Ecto neural progenitor cell (in vitro differentiated cells): Measurements from ENCODE around the gene KRTAP9-4.
"Not testable (repeated sequence)": the region's sequence is repeated elsewhere in the genome, so short reads cannot be mapped to it uniquely, and the experiment has no call there.

Experiments used
- DNase-seq: peaks from one replicate; pipeline ENCODE4 v3.0.0-alpha.2; 2018; ENCODE audit warnings: low spot score

Gene KRTAP9-4

DNA sequence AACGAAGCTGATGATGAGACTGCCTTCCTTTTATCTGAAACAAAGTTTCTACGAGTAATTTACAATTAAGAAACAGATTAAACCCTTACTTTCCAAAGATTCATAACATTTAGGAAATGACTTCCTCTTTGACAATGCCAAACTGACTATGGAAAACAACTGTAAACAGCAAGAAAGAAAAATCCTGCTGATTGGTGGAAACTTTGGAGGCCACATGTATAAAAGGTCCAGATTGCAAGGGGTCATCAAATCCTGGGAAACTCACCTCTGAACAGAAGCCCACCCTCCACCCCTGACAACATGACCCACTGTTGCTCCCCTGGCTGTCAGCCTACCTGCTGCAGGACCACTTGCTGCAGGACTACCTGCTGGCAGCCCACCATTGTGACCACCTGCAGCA, 15.6 kb downstream of the KRTAP9-4 start, which contains the start of gene KRTAP9-6:
TSS of gene KRTAP9-6 (plus strand) at position 301 of the 400 bp plus-strand sequence. CDS start at position 301, 0 bp downstream.
- no peak for DNase-seq

GRCh38 chr17:41267711-41268110, 18.2 kb downstream of the KRTAP9-4 start:
- DNase-seq, result no peak

DNA sequence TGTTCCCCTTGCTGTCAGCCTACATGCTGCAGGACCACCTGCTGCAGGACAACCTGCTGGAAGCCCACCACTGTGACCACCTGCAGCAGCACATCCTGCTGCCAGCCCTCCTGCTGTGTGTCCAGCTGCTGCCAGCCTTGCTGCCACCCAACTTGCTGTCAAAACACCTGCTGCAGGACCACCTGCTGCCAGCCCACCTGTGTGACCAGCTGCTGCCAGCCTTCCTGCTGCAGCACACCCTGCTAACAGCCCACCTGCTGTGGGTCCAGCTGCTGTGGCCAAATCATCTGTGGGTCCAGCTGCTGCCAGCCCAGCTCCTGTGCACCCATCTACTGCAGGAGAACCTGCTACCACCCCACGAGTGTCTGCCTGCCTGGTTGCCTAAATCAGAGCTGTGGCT, 21.8 kb downstream of the KRTAP9-4 start:
- DNase-seq, result not testable (repeated sequence)

DNA sequence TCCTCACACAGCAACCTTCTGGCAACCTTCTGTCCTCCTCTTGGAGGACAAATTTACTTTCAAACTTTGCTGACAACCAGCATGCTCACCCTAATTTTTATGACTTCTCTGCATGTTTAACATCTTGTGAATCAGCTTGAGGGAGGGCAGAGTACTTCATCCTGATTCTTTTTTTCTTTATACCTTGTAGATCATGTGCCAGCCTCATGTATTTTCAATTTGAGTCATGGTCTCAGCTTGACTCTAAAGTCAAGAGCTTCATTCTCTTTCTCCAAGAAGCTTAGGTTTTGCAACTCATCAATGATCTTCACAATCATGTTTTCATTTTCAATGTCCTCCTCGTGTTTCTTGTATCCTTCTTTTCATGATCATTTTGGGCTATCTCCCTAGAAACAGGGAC, 22.4 kb downstream of the KRTAP9-4 start:
- DNase-seq, result no peak

- not testable (repeated sequence) for DNase-seq
Observed at GRCh38 chr17:41275648-41276190, 26.2 kb downstream of the KRTAP9-4 start, which contains the start of gene KRTAP9-7. KRTAP9-7 (plus strand) TSS chr17:41275698; CDS start chr17:41275698, 0 bp downstream.

GRCh38 chr17:41278176-41278955, 28.9 kb downstream of the KRTAP9-4 start:
- no peak for DNase-seq

DNA sequence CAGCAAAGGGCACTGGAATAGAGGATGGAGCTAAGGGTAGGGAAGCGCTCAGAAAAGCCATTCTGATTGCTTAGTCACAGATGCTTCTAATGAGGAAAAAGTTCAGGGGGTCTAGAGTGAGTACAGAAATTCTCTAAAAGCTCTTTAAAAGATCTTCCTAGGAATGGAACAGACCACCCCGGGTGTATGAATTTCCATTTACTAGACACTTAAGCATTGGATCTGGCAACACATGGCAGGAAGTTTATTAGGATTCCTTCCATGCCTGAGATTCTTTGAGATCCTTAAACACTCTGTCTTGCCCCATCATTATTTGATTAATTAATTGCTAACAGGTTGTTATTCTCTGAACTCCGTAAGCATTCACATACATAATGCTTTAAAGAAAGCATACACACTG, 34.6 kb downstream of the KRTAP9-4 start:
- DNase-seq, result no peak

- DNase-seq, result no peak
Observed at GRCh38 chr17:41284546-41284945, 35.1 kb downstream of the KRTAP9-4 start.

DNA sequence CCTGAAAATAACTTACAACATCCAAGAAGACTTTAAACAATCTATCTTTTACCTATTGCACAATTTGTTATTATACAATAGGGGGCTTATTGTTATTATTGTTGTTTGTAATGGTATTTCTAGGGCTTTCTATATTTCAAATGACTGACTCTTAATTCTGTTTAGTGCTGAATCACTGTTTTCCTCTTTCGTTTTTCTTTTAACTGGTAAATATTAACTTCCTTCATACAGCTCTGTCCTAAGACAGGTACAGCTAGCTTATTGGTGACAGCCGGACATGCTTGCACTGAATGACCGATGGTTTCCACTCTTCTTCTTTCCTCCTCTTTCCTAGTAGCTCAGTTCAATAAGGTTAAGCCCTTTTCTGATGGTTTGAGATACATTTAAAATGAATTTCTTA, 37.6 kb downstream of the KRTAP9-4 start:
- DNase-seq, result no peak

DNA sequence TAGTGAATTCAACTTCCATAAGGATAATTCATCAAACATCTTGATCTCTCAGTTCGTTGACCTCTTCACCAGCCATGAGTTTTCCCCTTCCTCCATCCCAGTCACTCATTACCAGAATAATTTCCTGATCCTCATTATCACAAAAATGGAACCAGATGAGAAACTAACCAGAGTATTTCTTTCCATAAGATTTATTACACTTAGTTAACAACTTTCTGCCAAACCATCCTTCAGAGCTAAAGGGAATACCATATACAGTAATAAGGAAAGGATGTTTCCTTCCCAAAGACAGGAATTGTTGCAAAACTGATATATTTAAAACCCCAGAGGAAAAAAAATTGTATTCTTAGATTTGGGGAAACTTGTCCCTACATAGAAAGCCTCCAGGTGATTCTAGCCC, 44.5 kb downstream of the KRTAP9-4 start:
- no peak for DNase-seq

- DNase-seq, result no peak
Observed at GRCh38 chr17:41296846-41297245, 47.4 kb downstream of the KRTAP9-4 start.

DNA sequence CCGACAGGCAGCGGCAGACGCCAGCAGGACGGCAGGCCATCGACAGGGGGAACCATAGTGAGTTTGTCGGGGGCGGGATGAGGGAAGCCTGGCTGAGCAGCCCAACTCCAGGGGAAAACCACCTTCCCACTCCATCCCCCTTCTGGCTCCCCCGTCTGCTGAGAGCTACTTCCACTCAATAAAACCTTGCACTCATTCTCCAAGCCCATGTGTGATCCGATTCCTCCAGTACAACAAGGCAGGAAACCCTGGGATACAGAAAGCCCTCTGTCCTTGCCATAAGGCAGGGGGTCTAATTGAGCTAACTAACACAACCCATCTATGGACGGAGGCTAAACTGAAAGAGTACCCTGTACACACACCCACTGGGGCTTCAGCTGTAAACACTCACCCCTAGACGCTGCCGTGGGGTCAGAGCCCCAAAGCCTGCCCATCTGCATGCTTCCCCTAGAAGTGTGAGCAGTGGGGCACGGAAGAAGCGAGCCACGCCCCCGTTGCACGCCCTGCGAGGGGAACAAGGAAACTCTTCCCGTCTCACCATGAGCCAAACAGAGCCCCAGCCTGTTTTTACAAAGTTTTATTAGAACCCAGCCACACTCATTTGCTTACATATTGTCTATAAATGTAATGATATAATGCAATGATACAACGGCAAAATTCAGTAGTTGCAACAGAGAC, 49.1 kb downstream of the KRTAP9-4 start:
- no peak for DNase-seq
